NCI-H2171 treated with DMSO at 0.1 percent for 48 hours (cell line): ENCODE results near the gene DACH2.
"Not testable (repeated sequence)": the region's sequence is repeated elsewhere in the genome, so short reads cannot be mapped to it uniquely, and the experiment has no call there.

ENCODE experiments used
- DNase-seq: peaks from one replicate; lab custom pipeline; 2025; lab: John Stamatoyannopoulos, UW

The DACH2 gene

DNA sequence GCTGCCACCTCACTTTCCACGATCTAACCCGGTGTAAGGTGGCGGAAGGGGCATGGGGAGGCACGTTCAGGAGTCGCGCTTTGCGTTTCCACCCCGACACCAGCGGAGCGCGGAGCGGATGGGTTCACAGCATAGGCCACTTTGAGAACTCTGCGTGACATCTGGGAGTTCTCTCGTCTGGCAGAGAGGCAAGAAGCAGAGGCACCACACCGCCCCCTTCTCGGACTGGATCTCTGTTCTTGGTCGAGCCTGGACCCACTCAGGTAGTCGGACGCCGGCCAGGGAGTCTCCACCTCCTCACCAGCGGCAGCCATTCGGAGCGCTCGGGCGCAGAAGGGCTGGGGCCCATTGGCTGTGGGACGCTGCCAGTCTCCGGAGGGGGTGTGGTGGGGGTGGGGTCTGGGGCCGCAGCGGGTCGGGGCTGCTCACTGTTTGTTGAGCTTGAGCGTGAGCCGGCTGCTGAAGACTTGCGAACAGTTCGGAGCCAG lies at the start of gene DACH2:
TSS of gene DACH2 (plus strand) at position 428 of the 488 bp plus-strand sequence.
- DNase-seq, result peak; percentile 21

DNA sequence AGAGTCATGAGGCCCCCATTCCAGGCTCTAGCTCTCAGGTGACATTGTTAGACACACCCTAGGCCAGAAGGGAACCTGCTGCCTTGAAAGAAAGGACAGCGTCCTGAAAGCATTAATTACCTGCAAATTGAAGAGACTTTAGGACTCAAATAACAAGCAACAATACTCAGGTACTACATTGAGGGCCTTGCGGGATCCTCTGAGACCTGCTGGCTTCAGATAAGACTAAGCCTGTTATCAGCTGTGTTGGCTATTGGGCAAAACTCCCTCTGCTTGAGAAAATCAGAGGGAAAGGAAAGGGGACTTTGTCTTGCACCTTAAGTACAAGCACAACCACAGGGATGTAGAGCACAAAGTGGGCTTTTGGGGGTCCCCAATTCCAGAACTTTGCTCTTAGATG lies 45.9 kb upstream of the DACH2 start:
- DNase-seq, result no peak

DNA sequence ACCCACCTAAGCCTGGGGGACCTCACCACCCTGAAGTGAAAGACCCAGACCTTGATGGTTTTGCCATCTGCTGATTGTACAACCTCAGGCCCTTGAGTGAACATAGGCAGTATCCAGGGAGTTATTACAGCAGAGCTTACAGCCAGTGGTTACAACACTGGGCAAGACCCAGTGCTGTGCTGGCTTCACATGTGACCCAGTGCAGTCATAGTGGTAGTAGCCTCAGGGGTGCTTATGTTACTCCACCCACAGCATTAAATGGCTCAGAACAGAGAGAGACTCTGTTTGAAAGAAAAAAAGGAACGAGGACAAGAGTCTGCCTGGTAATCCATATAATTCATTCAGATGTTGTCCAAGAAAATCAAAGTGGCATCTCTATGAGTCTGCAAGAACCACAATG lies 45.2 kb upstream of the DACH2 start:
- DNase-seq, result no peak

DNA sequence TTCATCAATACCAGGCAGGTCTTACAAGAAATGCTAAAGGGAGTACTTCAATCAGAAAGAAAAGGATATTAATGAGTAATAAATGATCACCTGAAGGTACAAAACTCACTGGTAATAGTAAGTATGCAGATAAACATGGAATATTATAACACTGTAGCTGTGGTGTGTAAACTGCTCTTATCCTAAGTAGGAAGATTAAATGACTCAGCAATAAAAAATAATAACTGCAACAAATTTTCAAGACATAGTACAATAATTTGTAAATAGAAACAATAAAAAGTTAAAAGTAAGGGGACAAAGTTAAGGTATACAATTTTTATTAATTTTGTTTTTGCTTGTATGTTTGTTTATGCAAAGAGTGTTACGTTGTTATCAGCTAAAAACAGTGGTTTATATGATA lies 43.7 kb upstream of the DACH2 start:
- no peak for DNase-seq

DNA sequence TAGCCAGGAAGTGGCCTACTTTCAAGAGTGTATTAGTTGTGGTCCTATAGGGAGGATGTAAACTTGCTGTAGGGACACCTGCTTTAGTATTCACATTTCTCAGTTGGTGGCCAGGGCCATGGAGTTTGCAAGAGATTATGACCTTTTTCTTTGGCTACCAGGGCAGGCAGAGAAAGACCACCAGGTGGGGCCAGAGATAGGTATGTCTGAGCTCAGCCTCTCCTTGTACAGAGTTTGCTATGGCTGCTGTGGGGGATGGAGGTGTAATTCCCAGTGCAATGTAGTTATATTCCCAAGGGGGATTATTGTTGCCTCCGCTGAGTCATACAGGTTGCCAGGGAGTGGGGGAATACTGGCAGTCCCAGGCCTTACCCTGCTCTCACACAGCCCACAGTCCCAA lies 26.3 kb upstream of the DACH2 start:
- no peak for DNase-seq

DNA sequence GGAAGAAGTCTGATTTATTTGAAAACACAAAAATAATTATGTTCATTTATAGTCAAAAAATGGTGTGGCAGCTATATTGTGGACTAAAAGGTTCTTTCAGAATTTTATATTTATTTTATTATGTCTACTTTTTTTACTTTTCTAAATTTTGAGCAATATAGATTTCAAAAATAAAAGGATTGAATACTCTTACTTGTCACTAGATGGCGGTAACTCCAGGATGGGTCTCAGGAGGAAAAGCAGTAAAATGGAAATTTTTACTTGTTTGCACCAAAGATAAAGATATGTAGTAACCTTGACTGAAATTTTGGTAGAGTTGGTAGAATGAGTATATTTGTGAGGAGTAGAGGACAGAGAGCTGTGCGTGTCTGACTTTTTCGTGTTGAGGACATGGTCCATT lies 14.5 kb upstream of the DACH2 start:
- DNase-seq, result peak; percentile 0

DNA sequence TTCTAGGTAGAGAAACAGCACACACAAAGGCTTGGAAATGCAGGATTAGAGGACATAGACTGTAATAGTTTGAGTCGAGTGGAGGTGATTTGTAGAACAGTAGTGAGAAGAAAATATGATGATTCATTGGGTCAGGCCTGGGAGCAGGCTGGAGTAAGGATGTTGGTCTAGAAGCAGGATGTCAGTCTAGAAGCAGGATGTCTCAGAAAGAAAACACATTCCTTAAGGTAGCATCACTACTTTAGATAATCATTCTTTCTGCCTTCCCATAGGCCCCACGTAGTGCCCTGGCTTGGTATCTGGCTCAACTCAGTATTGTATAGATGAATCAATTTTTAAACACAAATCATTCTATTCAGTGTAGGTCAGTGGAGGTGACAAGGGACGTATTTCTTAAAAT lies 11.2 kb upstream of the DACH2 start:
- DNase-seq, result no peak

DNA sequence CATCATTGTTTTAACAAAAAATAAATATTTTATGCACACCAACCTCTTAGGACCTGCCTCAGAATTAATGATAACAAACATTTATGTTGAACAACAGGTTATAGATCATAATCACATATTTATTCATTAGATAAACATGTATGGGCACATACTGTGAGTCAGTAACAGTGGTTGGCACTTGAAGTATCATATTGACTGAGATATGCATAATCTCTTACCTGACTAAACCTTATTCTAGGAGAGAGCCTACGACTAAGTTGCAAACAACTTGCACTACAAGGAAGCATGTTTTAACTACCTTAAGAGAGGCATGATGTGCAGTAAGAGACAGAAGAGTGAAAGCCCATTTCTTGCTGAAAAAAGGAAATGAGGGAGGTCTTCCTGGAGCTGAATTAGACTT lies 6.5 kb upstream of the DACH2 start:
- no peak for DNase-seq

DNA sequence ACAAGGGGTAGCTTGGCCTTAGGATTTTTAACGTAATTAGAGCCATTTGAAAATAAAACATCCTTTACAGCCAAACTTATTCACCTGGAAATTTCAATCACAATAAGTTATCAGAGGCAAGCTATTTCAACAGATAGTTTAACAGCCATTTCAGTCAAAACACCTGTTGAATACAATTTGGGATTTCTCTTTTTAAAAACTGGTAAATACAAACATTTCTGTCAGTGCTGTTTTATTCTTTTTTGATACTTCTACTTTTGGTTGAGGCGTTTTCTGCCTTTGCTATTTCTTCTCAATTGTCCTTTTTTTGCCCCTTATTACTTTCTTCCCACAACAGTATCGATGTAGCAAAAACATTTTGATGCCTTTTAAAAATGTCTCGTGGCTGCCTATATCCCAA lies 2.1 kb upstream of the DACH2 start:
- DNase-seq, result no peak

DNA sequence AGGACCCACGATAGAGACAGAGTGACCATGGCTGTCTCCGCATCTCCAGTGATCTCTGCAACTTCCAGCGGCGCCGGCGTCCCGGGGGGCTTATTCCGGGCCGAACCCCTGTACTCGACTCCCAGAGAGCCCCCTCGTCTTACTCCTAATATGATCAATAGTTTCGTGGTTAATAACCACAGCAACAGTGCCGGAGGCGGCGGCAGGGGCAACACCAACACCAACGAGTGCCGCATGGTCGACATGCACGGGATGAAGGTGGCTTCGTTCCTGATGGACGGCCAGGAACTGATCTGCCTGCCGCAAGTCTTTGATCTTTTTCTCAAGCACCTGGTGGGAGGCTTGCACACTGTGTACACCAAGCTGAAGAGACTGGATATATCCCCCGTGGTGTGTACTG lies 343 bp downstream of the DACH2 start:
- no peak for DNase-seq

DNA sequence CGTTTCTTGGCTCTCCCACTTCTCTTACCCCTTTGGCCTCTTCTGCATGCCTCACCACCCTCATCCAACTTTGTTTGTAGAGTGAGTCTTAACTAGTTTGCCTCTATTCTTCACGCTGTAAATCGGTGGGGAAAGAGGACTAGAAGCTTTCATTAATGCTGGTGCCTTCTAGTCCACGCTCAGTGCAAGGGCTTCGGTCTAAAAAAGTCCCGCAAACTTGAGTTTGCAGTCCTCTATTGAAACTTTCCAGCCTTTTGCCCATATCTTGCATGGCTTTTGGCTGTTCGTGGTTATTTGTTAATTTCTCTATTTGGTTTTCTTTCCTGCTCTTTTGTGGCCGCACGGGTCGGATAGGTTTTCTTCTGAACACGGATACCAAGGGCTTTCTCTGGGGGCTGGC lies 868 bp downstream of the DACH2 start:
- no peak for DNase-seq

DNA sequence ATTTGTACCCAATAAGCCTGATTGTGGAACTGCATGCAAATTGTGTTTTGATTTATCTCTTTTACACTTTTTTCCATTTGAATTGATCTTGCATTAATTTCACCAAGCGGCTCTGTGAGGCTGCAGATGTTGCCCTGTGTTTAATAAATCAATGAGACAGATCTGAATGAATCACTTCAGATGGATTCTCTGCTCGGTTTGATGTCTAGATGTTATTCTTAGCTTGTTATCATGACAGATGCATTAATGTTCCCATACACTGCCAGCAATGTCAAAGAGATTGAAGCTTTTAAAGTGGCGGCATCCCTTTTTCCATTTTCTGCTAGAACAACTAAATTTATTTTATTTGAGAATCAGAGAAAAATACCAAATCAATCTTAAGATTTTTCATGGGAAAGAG lies 6.3 kb downstream of the DACH2 start:
- DNase-seq, result no peak

DNA sequence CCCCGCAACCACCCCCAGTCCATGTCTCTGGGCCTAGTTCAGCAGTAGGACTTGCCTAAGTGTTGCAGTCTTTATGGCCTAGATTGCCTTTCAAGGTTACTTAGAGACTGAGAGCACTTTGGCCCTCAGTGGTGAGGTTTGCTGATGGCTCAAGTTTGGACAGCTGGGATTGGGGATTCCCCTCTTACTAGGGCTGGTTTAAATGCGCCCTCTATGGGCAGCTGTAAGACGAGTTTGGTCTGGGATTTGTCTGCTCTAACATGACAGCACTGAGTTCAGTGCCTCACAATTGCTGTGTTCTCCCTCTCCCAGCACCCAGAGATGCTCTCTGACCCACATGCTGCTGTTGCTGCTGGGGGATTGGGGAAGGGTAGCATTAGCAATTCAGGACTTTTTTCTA lies 23.1 kb downstream of the DACH2 start:
- DNase-seq, result peak; percentile 0

DNA sequence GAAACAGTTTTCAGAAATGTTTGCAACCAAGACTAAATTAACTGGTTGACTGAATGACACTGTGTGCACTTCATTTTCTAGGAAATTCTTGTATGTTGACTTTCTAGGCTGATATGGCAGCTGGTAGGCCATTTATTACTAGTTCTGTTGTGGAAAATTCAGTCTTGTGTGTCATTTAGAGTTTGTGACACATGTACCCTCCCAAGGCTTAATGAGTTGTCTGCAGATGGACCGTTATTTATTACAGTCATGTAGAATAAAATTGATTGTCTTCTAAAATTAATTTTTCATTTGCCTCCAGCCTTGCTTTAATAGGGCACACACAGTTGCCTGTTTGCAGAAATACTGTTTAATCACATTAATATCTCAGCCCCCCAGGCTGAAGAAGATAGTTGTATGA lies 30.7 kb downstream of the DACH2 start:
- DNase-seq, result no peak

DNA sequence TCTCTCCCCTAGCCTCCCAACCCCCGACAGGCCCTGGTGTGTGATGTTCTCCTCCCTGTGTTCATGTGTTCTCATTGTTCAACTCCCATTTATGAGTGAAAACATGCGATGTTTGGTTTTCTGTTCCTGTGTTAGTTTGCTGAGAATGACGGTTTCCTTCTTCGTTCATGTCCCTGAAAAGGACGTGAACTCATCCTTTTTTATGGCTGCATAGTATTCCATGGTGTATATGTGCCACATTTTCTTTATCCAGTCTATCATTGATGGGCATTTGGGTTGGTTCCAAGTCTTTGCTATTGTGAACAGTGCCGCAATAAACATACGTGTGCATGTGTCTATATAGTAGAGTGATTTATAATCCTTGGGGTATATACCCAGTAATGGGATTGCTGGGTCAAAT lies 33.1 kb downstream of the DACH2 start:
- DNase-seq, result not testable (repeated sequence)

DNA sequence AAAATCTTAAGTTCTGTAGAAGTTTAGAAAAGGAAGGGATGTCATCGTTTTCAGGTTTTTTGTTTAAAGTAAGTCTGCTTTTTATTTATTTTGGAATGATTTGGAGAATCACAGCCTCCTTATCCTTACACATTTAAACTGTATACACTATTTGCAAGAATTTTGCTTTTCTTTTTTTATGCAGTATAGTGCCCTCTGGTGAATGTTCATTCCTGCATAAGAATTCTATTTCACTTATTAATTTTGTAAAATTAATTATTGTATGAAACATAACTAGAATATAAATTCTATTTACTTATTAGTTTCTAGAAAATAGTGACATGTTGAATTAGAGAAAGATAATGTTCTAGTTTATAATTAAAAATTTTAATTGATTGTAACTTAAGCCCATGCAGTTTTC lies 44.6 kb downstream of the DACH2 start:
- no peak for DNase-seq

DNA sequence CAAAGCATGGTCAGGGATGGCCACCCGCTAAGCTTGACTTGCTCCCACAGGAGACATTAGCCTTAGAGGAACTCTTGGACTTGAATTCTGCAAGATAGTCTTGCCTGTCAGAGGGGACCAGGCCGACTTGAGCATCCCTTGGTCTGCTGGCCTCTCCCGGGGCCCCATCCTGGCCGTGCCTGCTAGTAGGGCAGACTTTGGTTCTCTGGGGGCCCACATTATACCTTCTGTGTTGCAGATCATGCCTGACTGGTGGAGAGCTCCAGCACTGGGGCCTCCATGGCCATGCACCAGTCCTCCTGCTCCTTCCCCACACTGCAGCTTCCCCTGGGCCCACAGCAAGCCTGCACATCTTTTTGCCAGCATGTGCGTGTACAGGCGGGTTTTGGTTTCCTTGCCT lies 46.5 kb downstream of the DACH2 start:
- DNase-seq, result no peak

DNA sequence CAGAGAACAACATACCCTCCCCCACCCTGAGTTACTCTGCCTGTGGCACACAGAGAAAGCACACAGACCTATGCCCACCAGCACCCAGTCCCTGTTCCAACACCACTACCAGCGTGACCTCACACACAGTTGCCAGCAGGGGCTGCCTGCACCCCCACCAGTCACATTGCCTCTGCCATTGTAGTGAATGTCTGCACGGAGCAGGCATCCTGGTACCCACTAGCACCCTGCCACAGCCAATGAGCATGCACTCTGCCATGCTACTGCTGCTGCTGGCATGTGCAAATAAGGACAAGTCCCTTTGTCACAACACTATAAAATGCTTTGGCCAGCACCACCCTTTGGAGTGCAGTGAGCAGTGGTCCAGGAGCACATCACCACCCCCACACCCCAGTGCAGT lies 47.1 kb downstream of the DACH2 start:
- no peak for DNase-seq

DNA sequence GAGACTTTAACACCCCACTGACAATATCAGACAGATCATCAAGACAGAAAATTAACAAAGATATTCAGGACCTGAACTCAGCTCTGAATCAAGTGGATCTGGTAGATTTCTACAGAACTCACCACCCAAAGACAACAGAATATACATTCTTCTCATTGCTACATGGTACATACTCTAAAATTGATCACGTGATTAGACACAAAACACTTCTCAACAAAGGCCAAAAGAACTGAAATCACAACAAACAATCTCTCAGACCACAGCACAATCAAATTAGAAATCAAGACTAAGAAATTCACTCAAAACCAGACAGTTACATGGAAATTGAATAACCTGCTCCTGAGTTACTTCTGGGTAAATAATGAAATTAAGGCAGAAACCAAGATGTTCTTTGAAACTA lies 49.6 kb downstream of the DACH2 start:
- DNase-seq, result no peak

DNA sequence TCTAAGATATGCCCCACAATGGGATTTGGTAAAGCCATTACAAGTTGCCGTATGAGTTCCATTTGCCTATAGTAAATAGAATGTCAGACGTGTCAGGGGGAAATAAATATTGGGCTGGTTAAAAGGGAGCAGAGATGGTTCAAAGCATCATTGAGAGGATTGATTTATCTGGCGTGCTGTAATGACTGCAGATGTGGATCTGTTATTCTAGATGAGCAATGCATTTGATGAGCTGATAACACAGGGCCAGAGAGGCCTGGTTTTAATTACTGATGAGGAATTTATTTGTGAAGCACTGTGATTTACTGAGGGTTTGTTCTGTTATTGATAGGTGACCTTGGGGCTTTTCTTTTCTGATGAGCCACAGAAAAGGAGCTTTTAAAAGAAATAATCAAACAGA lies 62.5 kb downstream of the DACH2 start:
- no peak for DNase-seq

DNA sequence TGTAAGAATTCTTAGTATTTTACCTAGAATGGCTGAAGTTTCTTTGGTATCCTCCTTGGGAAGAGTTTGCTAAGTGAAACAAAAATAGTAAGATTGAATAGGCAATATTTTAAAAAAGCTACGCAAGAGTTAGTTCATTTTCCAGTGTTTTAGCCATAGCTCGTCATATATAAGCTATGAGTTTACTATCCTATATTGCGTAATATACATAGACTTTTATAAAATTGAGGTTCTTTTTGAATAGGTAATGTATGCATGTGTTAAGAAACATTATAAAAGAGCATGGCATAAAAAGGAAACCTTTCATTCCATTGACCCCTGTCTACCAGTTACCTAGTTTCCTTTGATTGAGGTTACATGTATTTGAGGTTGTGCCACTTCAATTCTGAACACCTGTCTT lies 67.0 kb downstream of the DACH2 start:
- DNase-seq, result no peak

DNA sequence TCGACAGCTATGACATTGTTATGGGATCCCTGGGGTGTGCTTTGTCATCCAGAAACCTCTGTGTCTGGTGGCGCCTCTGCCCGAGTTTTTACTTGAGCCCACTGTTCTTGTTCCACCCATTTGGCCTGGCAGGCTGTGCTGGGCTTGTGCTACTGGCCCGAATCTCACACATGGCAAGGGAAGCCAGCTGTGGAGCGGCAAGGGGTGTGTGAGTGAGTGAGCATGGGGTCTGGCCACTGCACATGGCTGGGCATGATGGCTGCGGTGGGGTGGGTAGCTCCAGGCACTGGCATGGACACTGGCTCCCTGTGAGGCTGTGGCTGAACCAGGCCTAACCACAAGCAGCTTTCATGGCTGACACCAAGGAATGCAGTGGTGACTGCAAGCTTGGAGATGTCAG lies 89.2 kb downstream of the DACH2 start:
- no peak for DNase-seq

DNA sequence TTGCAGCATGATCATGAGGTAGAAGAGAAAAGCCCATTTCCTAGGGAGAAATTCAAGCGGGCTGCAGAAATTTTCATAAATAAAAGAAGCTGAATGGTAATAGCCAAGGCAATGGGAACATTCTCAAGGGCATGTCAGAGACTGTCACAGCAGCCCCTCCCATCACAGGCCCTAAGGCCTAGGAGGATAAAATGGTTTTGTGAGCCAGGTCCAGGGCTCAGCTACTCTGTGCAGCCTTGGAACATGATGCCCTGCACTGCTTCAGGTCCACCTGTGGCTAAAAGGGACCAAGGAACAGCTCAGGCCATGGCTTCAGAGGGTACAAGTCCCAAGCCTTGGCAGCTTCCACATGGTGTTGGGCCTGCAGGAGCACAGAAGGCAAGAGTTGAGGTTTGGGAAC lies 93.3 kb downstream of the DACH2 start:
- DNase-seq, result no peak

DNA sequence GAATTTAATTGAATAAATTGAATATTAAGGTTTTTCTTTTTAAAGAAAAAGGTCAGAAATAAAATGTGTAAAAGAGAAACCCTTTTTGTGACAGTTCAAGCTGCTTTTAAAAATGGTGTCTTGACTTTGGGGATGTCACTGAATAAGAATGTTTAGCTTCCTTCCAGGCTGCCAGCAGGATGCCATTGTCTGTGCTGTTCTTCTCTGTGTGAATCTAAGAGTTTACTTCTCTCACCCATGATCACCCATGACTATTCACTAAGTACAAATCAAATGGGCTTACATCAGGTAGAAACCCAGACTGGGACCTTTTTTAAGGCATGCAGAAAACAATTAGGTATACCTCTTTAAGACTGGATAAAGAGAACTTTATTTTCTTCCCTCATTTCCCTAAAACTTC lies 115.3 kb downstream of the DACH2 start:
- DNase-seq, result no peak

DNA sequence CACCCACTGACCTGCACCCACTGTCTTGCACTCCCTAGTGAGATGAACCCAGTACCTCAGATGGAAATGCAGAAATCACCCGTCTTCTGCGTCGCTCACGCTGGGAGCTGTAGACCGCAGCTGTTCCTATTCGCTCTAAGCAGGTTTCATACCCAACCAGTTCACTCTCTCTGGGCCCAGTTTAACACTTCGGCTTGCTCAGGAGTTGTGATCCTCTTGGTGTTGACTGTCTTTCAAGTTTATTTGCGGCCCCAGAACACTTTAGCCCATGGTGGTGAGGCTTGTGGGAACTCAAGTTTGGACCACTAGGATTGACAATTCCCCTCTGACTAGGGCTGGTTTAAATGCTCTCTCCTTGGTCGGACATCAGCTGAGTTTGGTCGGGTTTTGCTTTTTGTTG lies 147.0 kb downstream of the DACH2 start:
- DNase-seq, result no peak
